Measurements from ENCODE around the gene IFNA10. TPM values are rescaled to one million over a fixed set of nuclear protein-coding genes. Genes with fewer than 3 reads are reported as not detected.
"Not testable (repeated sequence)": the region's sequence is repeated elsewhere in the genome, so short reads cannot be mapped to it uniquely, and the experiment has no call there.

Gene IFNA10
- total RNA-seq, 1 experiment from 2014 or later = not detected

DNA sequence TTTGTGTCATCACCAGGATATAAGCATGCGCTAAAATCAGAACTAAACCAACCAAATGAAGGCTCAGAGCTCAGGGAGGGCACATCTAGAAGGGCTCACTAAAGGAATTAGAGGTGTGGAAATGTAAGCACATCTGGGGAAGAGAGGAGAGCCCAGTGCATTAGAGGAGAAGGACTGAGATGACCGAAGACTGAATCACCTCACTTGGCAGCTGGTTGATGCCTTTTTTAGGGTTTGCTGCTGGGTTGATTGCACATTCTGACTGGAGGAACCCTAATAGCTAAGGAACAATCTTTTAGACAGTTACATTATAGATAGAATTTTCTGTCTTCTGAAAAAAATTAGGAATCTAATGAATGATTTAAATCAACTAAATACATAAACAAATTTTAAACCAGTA, 32.3 kb downstream of the IFNA10 start:
- H3K4me3 ChIP-seq (ENCODE audit: low read depth, low read length, poor library complexity, severe bottlenecking) = no peak overlapping the region
- TF ChIP-seq EZH2 (IDR thresholded peaks at IDR 0.05; ENCODE audit: borderline replicate concordance, low read depth, low read length, poor library complexity, severe bottlenecking) (no peak), CTCF (conservative IDR thresholded peaks at IDR 0.05; ENCODE audit: low read depth, low read length) (no peak)
- BruUV-seq (replicated peaks) = no TSS peak
- no peaks in the 10 kb centered on the region for H3K27me3 ChIP-seq (replicated peaks; ENCODE audit: insufficient read depth, low read depth, low read length, poor library complexity)
- intact Hi-C loops (cut with micrococcal nuclease; ENCODE audit: unreplicated experiment) = no loop called here
- no peak for DNase-seq (ENCODE audit: low spot score)
- no peaks in the 10 kb centered on the region for H3K9me3 ChIP-seq (ENCODE audit: low read depth, low read length, poor library complexity, severe bottlenecking)
- H3K4me1 ChIP-seq (ENCODE audit: insufficient read depth, low read length, poor library complexity, severe bottlenecking) = no peaks in the 10 kb centered on the region
- POLR2A ChIA-PET (ENCODE audit: low non-redundant PET) = no interaction called here
- CTCF ChIA-PET = no interaction called here
- H3K27ac ChIP-seq (ENCODE audit: low read depth, low read length, poor library complexity, severe bottlenecking) = no peak overlapping the region
- no peaks in the 10 kb centered on the region for H3K36me3 ChIP-seq (ENCODE audit: insufficient read depth, low read length, poor library complexity, severe bottlenecking)

DNA sequence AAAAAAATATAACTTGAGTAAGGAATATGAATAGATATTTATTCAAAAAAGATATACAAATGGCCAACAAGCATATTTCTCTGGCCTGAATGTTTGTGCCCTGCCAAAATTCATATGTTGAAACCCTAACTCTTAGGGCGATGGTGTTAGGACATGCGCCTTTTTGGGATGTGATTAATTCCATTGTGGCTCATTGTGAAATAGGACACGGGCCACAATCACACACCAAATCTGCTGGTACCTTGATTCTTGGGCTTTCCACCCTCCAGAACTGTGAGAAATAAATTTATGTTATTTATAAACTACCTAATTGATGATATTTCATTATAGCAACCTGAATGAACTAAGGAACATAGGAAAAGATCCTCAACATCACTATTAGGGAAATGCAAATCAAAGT, 34.8 kb downstream of the IFNA10 start:
- no peak overlapping the region for H3K4me3 ChIP-seq (ENCODE audit: low read depth, low read length, poor library complexity, severe bottlenecking)
- intact Hi-C loops (cut with micrococcal nuclease; ENCODE audit: unreplicated experiment) = no loop called here
- no peaks in the 10 kb centered on the region for H3K36me3 ChIP-seq (ENCODE audit: insufficient read depth, low read length, poor library complexity, severe bottlenecking)
- BruUV-seq (replicated peaks) = no TSS peak
- no peak overlapping the region for H3K27ac ChIP-seq (ENCODE audit: low read depth, low read length, poor library complexity, severe bottlenecking)
- H3K9me3 ChIP-seq (ENCODE audit: low read depth, low read length, poor library complexity, severe bottlenecking) = no peaks in the 10 kb centered on the region
- no peak for DNase-seq (ENCODE audit: low spot score)
- POLR2A ChIA-PET (ENCODE audit: low non-redundant PET) = no interaction called here
- H3K4me1 ChIP-seq (ENCODE audit: insufficient read depth, low read length, poor library complexity, severe bottlenecking) = no peaks in the 10 kb centered on the region
- H3K27me3 ChIP-seq (replicated peaks; ENCODE audit: insufficient read depth, low read depth, low read length, poor library complexity) = no peaks in the 10 kb centered on the region
- TF ChIP-seq CTCF (conservative IDR thresholded peaks at IDR 0.05; ENCODE audit: low read depth, low read length) (no peak), EZH2 (IDR thresholded peaks at IDR 0.05; ENCODE audit: borderline replicate concordance, low read depth, low read length, poor library complexity, severe bottlenecking) (no peak)
- CTCF ChIA-PET = no interaction called here

GRCh38 chr9:21171351-21171750, 35.6 kb downstream of the IFNA10 start:
- POLR2A ChIA-PET (ENCODE audit: low non-redundant PET) = no interaction called here
- Histone ChIP-seq H3K4me3 (ENCODE audit: low read depth, low read length, poor library complexity, severe bottlenecking) (no peak overlapping the region), H3K27ac (ENCODE audit: low read depth, low read length, poor library complexity, severe bottlenecking) (no peak overlapping the region), H3K9me3 (ENCODE audit: low read depth, low read length, poor library complexity, severe bottlenecking) (no peaks in the 10 kb centered on the region), H3K36me3 (ENCODE audit: insufficient read depth, low read length, poor library complexity, severe bottlenecking) (no peaks in the 10 kb centered on the region), H3K27me3 (replicated peaks; ENCODE audit: insufficient read depth, low read depth, low read length, poor library complexity) (no peaks in the 10 kb centered on the region), H3K4me1 (ENCODE audit: insufficient read depth, low read length, poor library complexity, severe bottlenecking) (no peaks in the 10 kb centered on the region)
- CTCF ChIA-PET = no interaction called here
- intact Hi-C loops (cut with micrococcal nuclease; ENCODE audit: unreplicated experiment) = no loop called here
- TF ChIP-seq CTCF (conservative IDR thresholded peaks at IDR 0.05; ENCODE audit: low read depth, low read length) (no peak), EZH2 (IDR thresholded peaks at IDR 0.05; ENCODE audit: borderline replicate concordance, low read depth, low read length, poor library complexity, severe bottlenecking) (no peak)
- no TSS peak for BruUV-seq (replicated peaks)
- no peak for DNase-seq (ENCODE audit: low spot score)

DNA sequence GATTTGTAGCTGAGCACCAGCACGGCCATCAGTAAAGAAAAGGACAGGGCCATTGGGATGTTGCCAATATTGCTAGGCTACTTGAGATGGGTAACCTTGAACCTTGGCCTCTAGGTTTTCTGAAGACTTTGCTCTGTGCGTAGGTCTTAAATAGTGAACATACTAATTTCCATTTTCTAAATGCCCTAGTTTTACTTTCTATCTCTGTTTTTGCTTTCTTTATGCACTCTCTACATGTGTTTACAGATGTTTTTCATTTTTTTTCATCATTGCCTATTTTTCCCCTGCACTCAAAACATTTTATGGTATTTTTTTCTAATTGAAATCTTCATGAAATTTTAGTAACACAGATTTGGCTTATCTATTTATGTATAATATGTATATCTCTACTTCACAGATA, 40.4 kb downstream of the IFNA10 start, which contains the start of gene IFNA21:
IFNA21 (minus strand) TSS at position 101 of the 400 bp plus-strand sequence; CDS start at position 53, 48 bp downstream.
- H3K27me3 ChIP-seq (replicated peaks; ENCODE audit: insufficient read depth, low read depth, low read length, poor library complexity); H3K4me3 ChIP-seq (ENCODE audit: low read depth, low read length, poor library complexity, severe bottlenecking); H3K36me3 ChIP-seq (ENCODE audit: insufficient read depth, low read length, poor library complexity, severe bottlenecking); POLR2A ChIA-PET (ENCODE audit: low non-redundant PET); BruUV-seq (replicated peaks); CTCF ChIA-PET; H3K4me1 ChIP-seq (ENCODE audit: insufficient read depth, low read length, poor library complexity, severe bottlenecking); H3K9me3 ChIP-seq (ENCODE audit: low read depth, low read length, poor library complexity, severe bottlenecking); intact Hi-C loops (cut with micrococcal nuclease; ENCODE audit: unreplicated experiment); DNase-seq (ENCODE audit: low spot score); H3K27ac ChIP-seq (ENCODE audit: low read depth, low read length, poor library complexity, severe bottlenecking): not testable (repeated sequence)

All from A673 (cell line).